Large intestine (tissue), 3 donors: ENCODE measurements around the gene BTNL2. TPM values are rescaled to one million over a fixed set of nuclear protein-coding genes. Genes with fewer than 3 reads are reported as not detected.
"Not testable (repeated sequence)": the region's sequence is repeated elsewhere in the genome, so short reads cannot be mapped to it uniquely, and the experiment has no call there.

Experiments
- DNase-seq, 2 donors: peaks; one replicate each; pipeline versions ENCODE4 v3.0.0 to v3.0.0-alpha.2; 2013
- H3K27ac ChIP-seq: one replicate; pipeline ENCODE4 v1.5.1; 2013; ENCODE audit warnings: low read length
- H3K27me3 ChIP-seq: 2 replicates; pipeline ENCODE4 v1.6.1; 2013; ENCODE audit warnings: low read length; ENCODE audit not compliant: control insufficient read depth, insufficient read depth
- H3K36me3 ChIP-seq: 2 replicates; pipeline ENCODE4 v1.6.1; 2013; ENCODE audit warnings: low read length; ENCODE audit not compliant: control insufficient read depth, insufficient read depth
- H3K4me1 ChIP-seq: one replicate; pipeline ENCODE4 v1.6.1; 2013; ENCODE audit warnings: low read length; ENCODE audit not compliant: control insufficient read depth, insufficient read depth
- H3K4me3 ChIP-seq: one replicate; pipeline ENCODE4 v1.5.1; 2013; ENCODE audit warnings: low read length
- H3K9me3 ChIP-seq: one replicate; pipeline ENCODE4 v1.6.1; 2013; ENCODE audit warnings: mild to moderate bottlenecking, low read depth, low read length, moderate library complexity; ENCODE audit not compliant: control insufficient read depth
- WGBS: methylation state at CpG from one replicate; pipeline ENCODE4 v1.1.5; 2013; ENCODE audit warnings: low lambda C conversion rate; ENCODE audit not compliant: insufficient coverage; 5-methylcytosine and 5-hydroxymethylcytosine counted together
- polyA plus RNA-seq: library from polyadenylated mRNA; unstranded; fragments of 120-200 nt; gene quantifications from one replicate; pipeline ENCODE4 v1.2.1, GENCODE V29; 2013

The BTNL2 gene
- polyA plus RNA-seq, 1 donor = 0.18 TPM

DNA sequence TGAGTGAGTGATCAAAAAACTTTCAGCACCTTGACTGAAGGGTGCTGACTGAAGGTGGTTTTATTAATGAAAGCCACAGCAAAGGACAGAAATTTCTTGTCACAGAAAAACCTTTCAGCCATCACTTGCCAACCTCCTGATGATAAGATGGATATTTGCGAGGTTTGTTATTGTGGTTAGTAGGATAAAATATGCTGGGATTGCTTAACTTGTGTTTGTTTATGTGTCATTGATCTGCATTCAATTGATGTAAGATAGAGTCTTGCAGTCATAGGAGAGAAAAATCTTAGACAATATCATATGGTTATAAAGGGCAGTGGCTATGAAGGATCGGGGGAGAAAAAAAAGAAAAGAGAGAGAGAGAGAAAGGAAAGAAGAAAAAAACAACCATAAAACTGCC, 36.5 kb downstream of the BTNL2 start:
- Histone ChIP-seq H3K27ac (no peak overlapping the region), H3K9me3 (no peaks in the 10 kb centered on the region), H3K4me3 (no peak overlapping the region), H3K4me1 (peaks cover 9% of the 10 kb centered on the region), H3K36me3 (no peaks in the 10 kb centered on the region), H3K27me3 (no peaks in the 10 kb centered on the region)
- no peak for DNase-seq
- WGBS = 100% methylated on average over 1 of the region's 2 CpGs

DNA sequence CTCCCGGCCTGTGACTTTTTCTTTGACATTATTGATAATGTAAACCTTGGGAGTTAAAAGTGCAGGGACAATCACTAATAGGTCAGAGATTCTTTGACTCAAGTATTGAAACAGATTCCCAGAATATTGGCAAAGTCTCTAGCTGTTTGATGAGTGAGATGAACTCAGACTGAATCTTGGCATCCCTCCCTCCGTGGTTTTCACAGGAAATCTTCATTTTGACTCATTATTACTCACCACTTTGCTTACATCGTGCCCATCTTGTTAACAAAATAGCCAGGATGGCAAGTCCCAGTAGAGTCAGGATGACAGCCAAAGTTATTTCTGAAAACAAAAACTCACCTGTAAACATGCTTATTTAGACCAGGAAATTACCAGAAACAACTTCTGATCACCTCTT, 37.3 kb downstream of the BTNL2 start:
- no peak overlapping the region for H3K4me3 ChIP-seq
- peaks cover 7% of the 10 kb centered on the region for H3K4me1 ChIP-seq
- no peak overlapping the region for H3K27ac ChIP-seq
- no peak for DNase-seq
- no peaks in the 10 kb centered on the region for H3K9me3 ChIP-seq
- no peaks in the 10 kb centered on the region for H3K36me3 ChIP-seq
- WGBS = 100% methylated on average over 1 of the region's 3 CpGs
- no peaks in the 10 kb centered on the region for H3K27me3 ChIP-seq

DNA sequence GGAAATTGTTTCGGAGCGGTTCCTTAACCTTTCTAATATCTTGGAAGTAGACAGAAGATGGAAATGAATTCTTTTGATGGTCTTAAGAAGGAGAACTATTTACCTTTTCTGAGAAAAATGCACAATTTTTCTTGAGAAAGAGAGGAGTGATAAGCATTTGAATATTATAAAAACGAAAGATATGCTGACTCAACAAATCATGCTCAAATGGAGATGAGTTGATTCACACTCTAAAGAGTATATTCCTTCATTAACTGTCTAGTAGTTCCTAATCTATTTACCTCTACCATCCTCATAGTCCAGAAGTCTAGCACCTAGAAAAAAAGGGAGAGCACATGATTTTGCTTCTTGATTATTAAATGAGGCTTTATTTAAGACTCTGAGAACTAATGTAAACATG, 39.3 kb downstream of the BTNL2 start:
- DNase-seq = no peak
- no peaks in the 10 kb centered on the region for H3K4me1 ChIP-seq
- H3K4me3 ChIP-seq = no peak overlapping the region
- no peaks in the 10 kb centered on the region for H3K27me3 ChIP-seq
- H3K27ac ChIP-seq = no peak overlapping the region
- no CpG with 5 or more reads among the region's 3 CpGs for WGBS
- no peaks in the 10 kb centered on the region for H3K36me3 ChIP-seq
- no peaks in the 10 kb centered on the region for H3K9me3 ChIP-seq

DNA sequence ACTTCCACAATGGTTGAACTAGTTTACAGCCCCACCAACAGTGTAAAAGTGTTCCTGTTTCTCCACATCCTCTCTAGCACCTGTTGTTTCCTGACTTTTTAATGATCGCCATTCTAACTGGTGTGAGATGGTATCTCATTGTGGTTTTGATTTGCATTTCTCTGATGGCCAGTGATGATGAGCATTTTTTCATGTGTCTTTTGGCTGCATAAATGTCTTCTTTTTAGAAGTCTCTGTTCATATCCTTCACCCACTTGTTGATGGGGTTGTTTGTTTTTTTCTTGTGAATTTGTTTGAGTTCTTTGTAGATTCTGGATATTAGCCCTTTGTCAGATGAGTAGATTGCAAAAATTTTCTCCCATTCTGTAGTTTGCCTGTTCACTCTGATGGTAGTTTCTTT, 47.8 kb downstream of the BTNL2 start:
- no CpG with 5 or more reads among the region's 1 CpG for WGBS
- H3K27me3 ChIP-seq, H3K9me3 ChIP-seq, H3K4me1 ChIP-seq, H3K4me3 ChIP-seq, DNase-seq, H3K36me3 ChIP-seq, H3K27ac ChIP-seq: not testable (repeated sequence)

DNA sequence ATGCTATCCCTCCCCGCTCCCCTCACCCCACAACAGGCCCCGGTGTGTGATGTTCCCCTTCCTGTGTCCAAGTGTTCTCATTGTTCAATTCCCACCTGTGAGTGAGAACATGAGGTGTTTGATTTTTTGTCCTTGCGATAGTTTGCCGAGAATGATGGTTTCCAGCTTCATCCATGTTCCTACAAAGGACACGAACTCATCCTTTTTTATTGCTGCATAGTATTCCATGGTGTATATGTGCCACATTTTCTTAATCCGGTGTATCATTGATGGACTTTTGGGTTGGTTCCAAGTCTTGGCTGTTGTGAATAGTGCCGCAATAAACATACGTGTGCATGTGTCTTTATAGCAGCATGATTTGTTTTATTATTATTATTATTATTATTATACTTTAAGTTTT, 48.4 kb downstream of the BTNL2 start:
- not testable (repeated sequence) for H3K9me3 ChIP-seq, H3K4me1 ChIP-seq, H3K36me3 ChIP-seq, H3K4me3 ChIP-seq, DNase-seq, H3K27me3 ChIP-seq, H3K27ac ChIP-seq
- no CpG with 5 or more reads among the region's 8 CpGs for WGBS

DNA sequence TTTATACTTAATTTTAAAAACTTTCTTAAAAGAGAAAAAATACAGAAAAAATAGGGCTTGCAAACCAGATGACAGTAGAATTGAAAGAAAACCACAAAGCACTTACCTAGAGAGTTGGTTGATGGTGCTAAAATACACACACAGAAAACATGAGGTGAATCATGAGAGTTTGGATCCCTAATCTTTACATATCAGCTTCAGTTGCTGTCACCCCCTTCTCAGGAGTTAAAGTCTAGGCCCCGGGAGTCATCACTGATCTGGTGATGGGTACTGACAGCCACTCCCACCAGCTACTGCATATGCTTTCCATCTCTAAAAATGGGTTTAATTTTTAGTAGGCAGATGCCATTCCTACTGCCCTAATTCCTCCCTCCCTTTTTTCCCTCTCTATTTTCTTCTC, 52.0 kb downstream of the BTNL2 start:
- Histone ChIP-seq H3K4me1 (no peaks in the 10 kb centered on the region), H3K36me3 (no peaks in the 10 kb centered on the region), H3K9me3 (no peaks in the 10 kb centered on the region), H3K4me3 (no peak overlapping the region), H3K27me3 (no peaks in the 10 kb centered on the region), H3K27ac (no peak overlapping the region)
- DNase-seq = no peak
- no CpG with 5 or more reads among the region's 1 CpG for WGBS

DNA sequence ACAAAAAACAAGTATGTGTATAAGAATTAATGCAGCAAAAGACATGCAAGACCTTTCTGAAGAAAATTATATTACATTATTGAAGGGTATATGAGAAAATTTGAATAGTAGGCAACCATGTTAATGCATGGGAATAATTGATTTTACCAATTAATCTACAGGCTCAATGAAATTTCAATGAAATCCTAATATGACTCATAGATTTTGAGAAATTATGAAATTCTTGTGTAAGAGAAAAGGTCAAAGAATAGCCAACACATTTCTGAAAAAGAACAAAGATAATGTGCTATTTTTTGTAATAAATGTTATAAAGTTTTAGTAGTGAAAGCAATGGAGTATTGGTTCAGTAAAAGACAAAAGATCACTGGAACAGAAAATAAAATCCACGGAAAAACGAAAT, 53.6 kb downstream of the BTNL2 start:
- WGBS = 93% methylated on average over 2 of the region's 2 CpGs
- DNase-seq = no peak
- Histone ChIP-seq H3K4me1 (no peaks in the 10 kb centered on the region), H3K9me3 (no peaks in the 10 kb centered on the region), H3K36me3 (no peaks in the 10 kb centered on the region), H3K4me3 (no peak overlapping the region), H3K27me3 (no peaks in the 10 kb centered on the region), H3K27ac (no peak overlapping the region)

Other genes starting within 250 kb of the BTNL2 start
- gene EGFL8, start 242.6 kb downstream of the BTNL2 start, polyA plus RNA-seq = 29.1 TPM
- 109 TPM for gene AGPAT1, start 231.1 kb downstream of the BTNL2 start, polyA plus RNA-seq
- gene RNF5, start 228.8 kb downstream of the BTNL2 start, polyA plus RNA-seq = 85.7 TPM
- gene AGER, start 222.9 kb downstream of the BTNL2 start, polyA plus RNA-seq = 14.9 TPM
- gene PBX2, start 217.0 kb downstream of the BTNL2 start, polyA plus RNA-seq = 125 TPM
- gene GPSM3, start 214.5 kb downstream of the BTNL2 start, polyA plus RNA-seq = 14.3 TPM
- gene NOTCH4, start 183.1 kb downstream of the BTNL2 start, polyA plus RNA-seq = 8.1 TPM
- gene TSBP1, start 35.3 kb downstream of the BTNL2 start, polyA plus RNA-seq = not detected
- 380 TPM for gene HLA-DRA, start 32.7 kb upstream of the BTNL2 start, polyA plus RNA-seq
- gene HLA-DRB5, start 123.1 kb upstream of the BTNL2 start, polyA plus RNA-seq = 20.4 TPM
- 159 TPM for gene HLA-DRB1, start 182.7 kb upstream of the BTNL2 start, polyA plus RNA-seq
- gene HLA-DQA1, start 230.2 kb upstream of the BTNL2 start, polyA plus RNA-seq = 53.4 TPM